HFF-Myc (cell line): ENCODE measurements around the gene KMT5B.

ENCODE experiments used
- DNase-seq: peaks from one replicate; pipeline ENCODE4 v3.0.0-alpha.2; 2011; ENCODE audit warnings: low read depth; ENCODE audit errors: extremely low read depth
- H3K4me3 ChIP-seq: replicated peaks from 2 replicates; pipeline ENCODE4 v1.5.1; 2011; ENCODE audit warnings: low read depth, mild to moderate bottlenecking, control low read depth, low read length
- TF ChIP-seq, protein P1 (sequence below): IDR thresholded peaks from 2 replicates; pipeline ENCODE4 v1.5.1; 2012; ENCODE audit warnings: mild to moderate bottlenecking, low read depth, low read length, control low read depth; ENCODE audit errors: missing control alignments

The KMT5B gene

DNA sequence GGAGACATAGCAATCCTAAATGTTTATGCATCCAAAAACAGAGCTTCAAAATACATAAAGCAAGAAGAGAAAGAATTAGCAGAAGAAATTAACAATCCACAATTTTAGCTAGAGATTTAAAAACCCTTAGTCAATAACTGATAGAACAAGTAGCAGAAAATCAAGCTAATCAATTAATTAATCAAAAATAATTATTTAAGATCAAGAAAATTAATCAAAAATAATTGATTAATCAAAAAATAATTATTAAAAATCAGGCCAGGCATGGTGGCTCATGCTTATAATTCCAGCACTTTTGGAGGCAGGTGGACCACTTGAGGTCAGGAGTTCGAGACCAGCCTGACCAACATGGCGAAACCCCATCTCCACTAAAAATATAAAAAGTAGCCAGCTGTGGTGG lies 29.5 kb upstream of the KMT5B start:
- no peak overlapping the region for H3K4me3 ChIP-seq
- no peak for DNase-seq
- TF ChIP-seq, protein P1, sequence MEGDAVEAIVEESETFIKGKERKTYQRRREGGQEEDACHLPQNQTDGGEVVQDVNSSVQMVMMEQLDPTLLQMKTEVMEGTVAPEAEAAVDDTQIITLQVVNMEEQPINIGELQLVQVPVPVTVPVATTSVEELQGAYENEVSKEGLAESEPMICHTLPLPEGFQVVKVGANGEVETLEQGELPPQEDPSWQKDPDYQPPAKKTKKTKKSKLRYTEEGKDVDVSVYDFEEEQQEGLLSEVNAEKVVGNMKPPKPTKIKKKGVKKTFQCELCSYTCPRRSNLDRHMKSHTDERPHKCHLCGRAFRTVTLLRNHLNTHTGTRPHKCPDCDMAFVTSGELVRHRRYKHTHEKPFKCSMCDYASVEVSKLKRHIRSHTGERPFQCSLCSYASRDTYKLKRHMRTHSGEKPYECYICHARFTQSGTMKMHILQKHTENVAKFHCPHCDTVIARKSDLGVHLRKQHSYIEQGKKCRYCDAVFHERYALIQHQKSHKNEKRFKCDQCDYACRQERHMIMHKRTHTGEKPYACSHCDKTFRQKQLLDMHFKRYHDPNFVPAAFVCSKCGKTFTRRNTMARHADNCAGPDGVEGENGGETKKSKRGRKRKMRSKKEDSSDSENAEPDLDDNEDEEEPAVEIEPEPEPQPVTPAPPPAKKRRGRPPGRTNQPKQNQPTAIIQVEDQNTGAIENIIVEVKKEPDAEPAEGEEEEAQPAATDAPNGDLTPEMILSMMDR: no peak

DNA sequence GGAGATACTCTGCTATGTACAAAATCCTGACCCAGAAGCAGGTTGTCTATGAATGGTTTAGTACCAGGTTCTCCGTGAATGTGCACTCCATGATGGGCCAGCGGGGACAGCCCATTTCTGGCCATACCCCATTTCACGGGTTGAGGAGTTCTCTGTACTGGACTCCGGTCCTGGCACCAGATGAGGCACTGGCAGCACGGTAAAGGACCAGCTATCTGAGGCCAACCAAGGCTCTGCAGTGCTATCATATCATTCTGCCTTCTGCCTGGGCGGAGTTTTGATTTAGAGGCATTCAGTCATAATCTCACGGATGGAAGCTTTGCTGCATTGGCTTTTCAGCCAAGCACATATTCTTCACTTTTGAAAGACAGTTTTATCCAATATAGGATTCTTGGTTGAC lies 18.5 kb upstream of the KMT5B start:
- H3K4me3 ChIP-seq: no peak overlapping the region
- TF ChIP-seq, protein P1: no peak
- no peak for DNase-seq

DNA sequence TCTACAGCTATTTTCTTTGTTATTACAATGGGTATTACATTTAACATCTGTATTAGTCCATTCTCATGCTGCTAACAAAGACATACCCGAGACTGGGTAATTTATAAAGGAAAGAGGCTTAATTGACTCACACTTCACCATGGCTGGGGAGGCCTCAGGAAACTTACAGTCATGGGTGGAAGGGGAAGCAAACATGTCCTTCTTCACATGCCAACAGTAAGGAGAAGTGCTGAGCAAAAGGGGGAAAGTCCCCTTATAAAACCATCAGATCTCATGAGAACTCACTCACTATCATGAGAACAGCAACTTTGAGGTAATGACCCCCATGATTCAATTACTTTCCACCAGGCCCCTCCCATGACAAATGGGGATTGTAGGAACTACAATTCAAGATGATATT lies 16.5 kb upstream of the KMT5B start:
- H3K4me3 ChIP-seq: no peak overlapping the region
- TF ChIP-seq, protein P1: no peak

DNA sequence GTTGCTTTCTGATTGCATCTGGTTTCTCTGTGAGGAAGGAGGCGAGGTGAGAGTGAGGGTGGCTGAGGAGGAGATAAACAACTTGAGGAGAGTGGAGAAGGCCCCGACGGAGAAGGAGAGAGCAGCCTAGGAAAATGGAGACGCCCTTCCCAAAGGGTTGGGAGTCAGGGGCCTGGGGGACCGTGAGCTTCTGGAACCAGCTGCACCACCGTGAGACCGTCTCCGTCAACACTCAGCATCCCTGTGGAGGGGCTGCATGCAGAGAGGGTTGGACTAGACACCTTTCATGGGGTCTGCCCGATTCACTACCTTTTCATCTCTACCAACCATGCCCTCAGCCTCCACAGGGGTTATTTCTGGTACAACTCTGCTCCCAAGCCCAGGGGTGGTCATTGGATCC lies 13.3 kb upstream of the KMT5B start:
- no peak for DNase-seq

More for the DNA sequence above, 16.5 kb upstream of the KMT5B start:
- no peak for DNase-seq

DNA sequence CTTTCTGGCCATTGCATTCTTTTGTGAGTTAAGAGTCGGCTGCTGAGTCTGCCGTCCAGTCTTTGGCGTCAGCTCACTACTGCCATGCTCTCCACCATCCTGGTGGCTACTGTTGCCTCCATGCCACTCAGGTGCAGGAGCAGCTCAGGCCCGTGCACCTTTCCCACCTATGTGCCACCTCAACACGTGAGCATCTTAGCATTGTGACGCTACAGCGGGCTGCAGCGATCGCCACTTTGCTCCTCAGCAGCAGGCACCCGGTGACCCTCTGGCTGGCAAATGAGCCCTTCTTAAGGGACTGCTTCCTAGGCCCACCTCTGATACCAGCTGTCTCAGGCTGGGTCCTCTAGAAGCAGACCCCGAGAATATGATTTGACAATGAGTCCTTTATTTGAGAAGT lies 11.5 kb upstream of the KMT5B start:
- no peak overlapping the region for H3K4me3 ChIP-seq
- no peak for DNase-seq
- TF ChIP-seq, protein P1: no peak

More for the DNA sequence above, 13.3 kb upstream of the KMT5B start:
- H3K4me3 ChIP-seq: no peak overlapping the region
- TF ChIP-seq, protein P1: no peak

DNA sequence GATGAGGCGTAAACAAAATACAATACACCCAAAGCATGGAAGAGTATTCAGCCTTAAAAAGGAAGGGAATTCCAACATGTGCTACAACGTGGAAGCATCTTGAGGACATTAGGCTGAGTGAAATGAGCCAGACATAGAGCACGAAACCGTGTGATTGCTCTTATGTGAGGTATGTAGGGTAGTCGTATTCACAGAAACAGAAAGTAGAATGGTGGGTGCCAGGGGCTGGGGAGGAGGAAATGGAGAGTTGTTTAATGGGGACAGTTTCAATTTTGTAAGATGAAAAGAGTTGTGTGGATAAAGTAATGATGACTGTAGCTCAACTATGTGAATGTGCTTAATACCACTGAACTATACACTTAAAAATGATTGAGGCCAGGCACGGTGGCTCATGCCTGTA lies 10.2 kb upstream of the KMT5B start:
- DNase-seq: no peak
- no peak overlapping the region for H3K4me3 ChIP-seq
- TF ChIP-seq, protein P1: no peak

DNA sequence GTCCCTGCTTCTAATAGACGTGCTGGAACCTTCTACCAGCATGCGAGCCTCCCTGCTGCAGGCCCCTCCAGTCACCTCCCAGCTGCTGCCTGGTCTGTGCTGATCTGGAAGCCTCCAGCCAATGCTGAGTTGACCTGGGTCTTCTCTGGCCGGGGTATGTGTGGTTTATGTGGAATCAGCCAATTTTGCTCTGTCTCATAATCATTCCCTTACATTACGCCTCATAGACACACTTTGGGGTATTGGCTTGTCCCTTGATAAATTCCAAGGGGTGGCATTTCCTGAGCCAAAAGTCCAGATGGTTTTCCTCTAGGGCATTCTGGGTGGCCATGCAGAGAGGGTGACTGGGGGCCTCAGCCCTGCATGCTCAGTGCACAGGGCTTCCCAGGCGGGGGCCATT lies 8.3 kb upstream of the KMT5B start:
- no peak overlapping the region for H3K4me3 ChIP-seq
- TF ChIP-seq, protein P1: no peak
- DNase-seq: no peak
